IMR-90 (cell line): ENCODE measurements around the gene ZNRF3. TPM values are rescaled to one million over a fixed set of nuclear protein-coding genes. Genes with fewer than 3 reads are reported as not detected.

ENCODE experiments used
- ATAC-seq: fragments of 200-7000 bp; cut with Tn5 transposase; 2 replicates; pipeline ENCODE4 v1.9.1; 2020; ENCODE audit warnings: low read depth, mild to moderate bottlenecking, moderate library complexity
- BruUV-seq: library from RNA; stranded (reverse); fragments of 400-500 nt; replicated peaks from 2 replicates; lab custom pipeline; 2021; lab: Mats Ljungman, UMichigan
- CTCF ChIA-PET: fragments of 300-600 bp; formaldehyde crosslinking; extraction: SDS; loops from one replicate; lab custom pipeline; 2021; ENCODE audit warnings: antibody characterized with exemption; lab: Yijun Ruan, JAX
- POLR2A ChIA-PET: fragments of 300-600 bp; sonication (Branson Sonifier 250); formaldehyde crosslinking; loops from one replicate; lab custom pipeline; 2022; ENCODE audit warnings: antibody characterized with exemption; ENCODE audit not compliant: unreplicated experiment; lab: Charles Lee
- DNase-seq: peaks from one replicate; pipeline ENCODE4 v3.0.0; 2013
- H2AFZ ChIP-seq: replicated peaks from 2 replicates; pipeline ENCODE3; 2013; ENCODE audit warnings: low read length, mild to moderate bottlenecking; ENCODE audit not compliant: poor library complexity
- H2AK5ac ChIP-seq: 2 replicates; pipeline ENCODE4 v1.6.1; 2013; ENCODE audit warnings: low read depth, low read length, inconsistent platforms
- H2AK9ac ChIP-seq: replicated peaks from 2 replicates; pipeline ENCODE3; 2013; ENCODE audit warnings: mild to moderate bottlenecking, low read depth, low read length, moderate library complexity; ENCODE audit not compliant: poor library complexity
- H2BK120ac ChIP-seq: 2 replicates; pipeline ENCODE4 v1.6.1; 2013; ENCODE audit warnings: low read depth, low read length, inconsistent platforms
- H2BK15ac ChIP-seq: 3 replicates; pipeline ENCODE4 v1.6.1; 2013; ENCODE audit warnings: low read depth, low read length, inconsistent platforms
- H2BK20ac ChIP-seq: 2 replicates; pipeline ENCODE4 v1.6.1; 2013; ENCODE audit warnings: low read depth, mild to moderate bottlenecking, inconsistent platforms, low read length, moderate library complexity
- H2BK5ac ChIP-seq: 2 replicates; pipeline ENCODE4 v1.6.1; 2013; ENCODE audit warnings: mild to moderate bottlenecking, low read depth, low read length, inconsistent platforms; ENCODE audit not compliant: poor library complexity, severe bottlenecking
- H3K14ac ChIP-seq: replicated peaks from 2 replicates; pipeline ENCODE4 v1.6.1; 2013; ENCODE audit warnings: low read depth, low read length, inconsistent platforms
- H3K18ac ChIP-seq: 2 replicates; pipeline ENCODE4 v1.6.1; 2013; ENCODE audit warnings: low read depth, low read length, control low read depth
- H3K23ac ChIP-seq: 2 replicates; pipeline ENCODE4 v1.6.1; 2013; ENCODE audit warnings: low read depth, low read length, inconsistent platforms
- H3K27ac ChIP-seq: 2 replicates; pipeline ENCODE4 v1.5.1; 2013; ENCODE audit warnings: mild to moderate bottlenecking, control low read depth, low read length; ENCODE audit not compliant: insufficient read depth
- H3K27me3 ChIP-seq: 2 replicates; pipeline ENCODE4 v1.6.1; 2013; ENCODE audit warnings: low read length; ENCODE audit not compliant: control insufficient read depth, insufficient read depth
- H3K36me3 ChIP-seq: 2 replicates; pipeline ENCODE4 v1.6.1; 2013; ENCODE audit warnings: low read length, mixed read lengths; ENCODE audit not compliant: control insufficient read depth, insufficient read depth
- H3K4ac ChIP-seq: 2 replicates; pipeline ENCODE4 v1.6.1; 2013; ENCODE audit warnings: low read depth, low read length, inconsistent platforms
- H3K4me1 ChIP-seq: 2 replicates; pipeline ENCODE4 v1.6.1; 2013; ENCODE audit warnings: low read length, mixed read lengths; ENCODE audit not compliant: control insufficient read depth, insufficient read depth
- H3K4me2 ChIP-seq: 2 replicates; pipeline ENCODE4 v1.6.1; 2013; ENCODE audit warnings: low read depth, mild to moderate bottlenecking, control low read depth, low read length, moderate library complexity
- H3K4me3 ChIP-seq: 2 replicates; pipeline ENCODE4 v1.5.1; 2013; ENCODE audit warnings: low read depth, mild to moderate bottlenecking, control low read depth, low read length, moderate library complexity; ENCODE audit not compliant: insufficient read depth
- H3K56ac ChIP-seq: 2 replicates; pipeline ENCODE4 v1.6.1; 2013; ENCODE audit warnings: low read length, inconsistent platforms; ENCODE audit not compliant: insufficient read depth; ENCODE audit errors: extremely low read depth
- H3K79me1 ChIP-seq, 2 experiments: 2 replicates each; pipeline ENCODE4 v1.6.1; 2013; ENCODE audit warnings: low read length in 2 of 2, inconsistent platforms in 1 of 2, low read depth in 1 of 2
- H3K9ac ChIP-seq: 2 replicates; pipeline ENCODE4 v1.6.1; 2013; ENCODE audit warnings: low read depth, low read length, control low read depth
- H3K9me1 ChIP-seq: 2 replicates; pipeline ENCODE4 v1.6.1; 2013; ENCODE audit warnings: low read length, inconsistent platforms; ENCODE audit not compliant: insufficient read depth
- H3K9me3 ChIP-seq: 2 replicates; pipeline ENCODE4 v1.6.1; 2013; ENCODE audit warnings: low read length; ENCODE audit not compliant: control insufficient read depth, insufficient read depth
- H4K20me1 ChIP-seq: 2 replicates; pipeline ENCODE4 v1.6.1; 2013; ENCODE audit warnings: low read length, inconsistent platforms; ENCODE audit not compliant: insufficient read depth
- H4K5ac ChIP-seq: 2 replicates; pipeline ENCODE4 v1.6.1; 2013; ENCODE audit warnings: mild to moderate bottlenecking, low read depth, low read length, control low read depth
- H4K8ac ChIP-seq, 2 experiments: 2 replicates each; pipeline ENCODE4 v1.6.1; 2013; ENCODE audit warnings: low read depth in 2 of 2, low read length in 2 of 2, control low read depth in 1 of 2, inconsistent platforms in 1 of 2
- H4K91ac ChIP-seq: 2 replicates; pipeline ENCODE4 v1.6.1; 2013; ENCODE audit warnings: low read depth, low read length, inconsistent platforms; ENCODE audit not compliant: insufficient read depth
- CHD1 ChIP-seq: IDR thresholded peaks from 2 replicates; pipeline ENCODE4 v1.6.1; 2012; ENCODE audit warnings: low read depth, low read length, improper control_type of control experiment
- FOS ChIP-seq: fragments of 150-350 bp; IDR thresholded peaks from 2 replicates; pipeline ENCODE4 v1.6.1; 2016; ENCODE audit warnings: low read depth, low read length
- MAZ ChIP-seq: IDR thresholded peaks from 2 replicates; pipeline ENCODE4 v1.6.1; 2012; ENCODE audit warnings: low read depth, mild to moderate bottlenecking, low read length, improper control_type of control experiment, moderate library complexity, borderline replicate concordance
- MXI1 ChIP-seq: IDR thresholded peaks from 2 replicates; pipeline ENCODE4 v1.6.1; 2012; ENCODE audit warnings: low read depth, mild to moderate bottlenecking, low read length, moderate library complexity, borderline replicate concordance
- NFE2L2 ChIP-seq: fragments of 150-350 bp; IDR thresholded peaks from 2 replicates; pipeline ENCODE4 v1.6.1; 2016; ENCODE audit warnings: low read depth, mild to moderate bottlenecking, low read length
- POLR2A ChIP-seq: IDR thresholded peaks from 2 replicates; pipeline ENCODE4 v1.6.1; 2012; ENCODE audit warnings: mild to moderate bottlenecking, low read depth, low read length
- RAD21 ChIP-seq: IDR thresholded peaks from 2 replicates; pipeline ENCODE4 v1.6.1; 2012; ENCODE audit warnings: low read length, improper control_type of control experiment
- RCOR1 ChIP-seq: IDR thresholded peaks from 2 replicates; pipeline ENCODE4 v1.6.1; 2012; ENCODE audit warnings: mild to moderate bottlenecking, low read length, improper control_type of control experiment; ENCODE audit not compliant: insufficient replicate concordance
- RFX5 ChIP-seq: IDR thresholded peaks from 2 replicates; pipeline ENCODE4 v1.8.0; 2012; ENCODE audit warnings: low read depth, mild to moderate bottlenecking, low read length, moderate library complexity
- WGBS, 2 experiments: methylation state at CpG; one replicate each; pipeline versions ENCODE4 v1.1.5 to v1.1.7; 2013; ENCODE audit warnings: missing lambda C conversion rate in 2 of 2; ENCODE audit not compliant: insufficient read length in 1 of 2; ENCODE audit errors: extremely low coverage in 2 of 2; 5-methylcytosine and 5-hydroxymethylcytosine counted together
- dilution Hi-C: fragments of 300-500 bp; cut with HindIII; formaldehyde crosslinking; loops from one replicate; pipeline ENCODE4 v1.14.3; 2018; ENCODE audit warnings: low sequenced_read_pairs; ENCODE audit not compliant: unreplicated experiment
- in situ Hi-C: fragments of 300-500 bp; cut with MboI; formaldehyde crosslinking; loops from 3 replicates; pipeline ENCODE4 v1.14.3; 2019; ENCODE audit warnings: low sequenced_read_pairs, inconsistent platforms, mixed read lengths
- intact Hi-C: fragments of 100-400 bp; cut with micrococcal nuclease; formaldehyde crosslinking; loops from 2 replicates; pipeline ENCODE4 v1.10.0; 2022
- polyA plus RNA-seq, 3 experiments: library from polyadenylated mRNA; depleted of rRNA; stranded (reverse); fragments of >200 nt; gene quantifications; 2 replicates each; pipeline ENCODE4 v1.2.3, GENCODE V29; 2012; ENCODE audit warnings: low replicate concordance in 1 of 3
- total RNA-seq: library from RNA; depleted of rRNA; stranded (reverse); fragments of >200 nt; gene quantifications from 2 replicates; pipeline ENCODE4 v1.2.3, GENCODE V29; 2012
- TF ChIP-seq, protein P1 (sequence below): conservative IDR thresholded peaks from 2 replicates; pipeline ENCODE4 v1.5.1; 2012; ENCODE audit warnings: mild to moderate bottlenecking, low read depth, low read length, improper control_type of control experiment
- TF ChIP-seq, protein P2 (sequence below): fragments of 150-350 bp; IDR thresholded peaks from 2 replicates; pipeline ENCODE4 v1.6.1; 2017; ENCODE audit warnings: mild to moderate bottlenecking, antibody characterized with exemption, low read length, low read depth
- TF ChIP-seq, protein P3 (sequence below): fragments of 150-350 bp; IDR thresholded peaks from 2 replicates; pipeline ENCODE4 v1.6.1; 2016; ENCODE audit warnings: low read depth, mild to moderate bottlenecking, low read length, moderate library complexity, borderline replicate concordance

Gene ZNRF3
- total and polyA plus RNA-seq, 2 of the 4 experiments (the other 2 are of a cell fraction): 1.4 to 2.4 TPM

DNA sequence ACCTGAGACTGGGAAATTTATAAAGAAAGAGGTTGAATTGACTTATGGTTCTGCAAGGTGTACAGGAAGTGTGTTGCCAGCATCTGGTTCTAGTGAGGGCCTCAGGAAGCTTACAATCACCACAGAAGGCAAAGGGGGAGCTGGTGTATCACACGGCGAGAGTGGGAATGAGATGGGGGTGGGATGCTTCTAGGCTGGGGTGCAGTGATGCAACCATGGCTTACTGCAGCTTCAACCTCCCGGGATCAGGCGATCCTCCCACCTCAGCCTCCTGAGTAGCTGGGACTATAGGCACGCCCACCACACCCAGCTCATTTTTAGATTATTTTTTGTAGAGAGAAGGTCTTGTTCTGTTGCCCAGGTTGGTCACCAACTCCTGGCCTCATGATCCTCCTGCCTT is 117.3 kb downstream of the ZNRF3 start:
- H3K4me2 ChIP-seq: no peak overlapping the region

More for the DNA sequence above, 117.3 kb downstream of the ZNRF3 start:
- BruUV-seq: no TSS peak
- H2AK5ac ChIP-seq: no peak overlapping the region
- no peak overlapping the region for H3K4me3 ChIP-seq
- no peaks in the 10 kb centered on the region for H3K36me3 ChIP-seq
- H2BK15ac ChIP-seq: no peak overlapping the region
- no peak overlapping the region for H2BK20ac ChIP-seq
- H3K79me1 ChIP-seq: no peaks in the 10 kb centered on the region; a peak in 1 of 4 replicates
- ATAC-seq: no peak
- no peak overlapping the region for H4K91ac ChIP-seq
- no peak overlapping the region for H3K4ac ChIP-seq
- H2BK120ac ChIP-seq: no peak overlapping the region
- H3K9ac ChIP-seq: no peak overlapping the region
- no peak overlapping the region for H3K18ac ChIP-seq
- H2AK9ac ChIP-seq: no peak overlapping the region
- dilution Hi-C loops (no loop called here), intact Hi-C loops (no loop called here), in situ Hi-C loops (no loop called here)
- peaks cover 2% of the 10 kb centered on the region; the same call in 1 of the 2 replicates for H3K4me1 ChIP-seq
- no peaks in the 10 kb centered on the region for H3K9me3 ChIP-seq
- no CpG with 5 or more reads among the region's 5 CpGs for WGBS, 2 experiments
- TF ChIP-seq MXI1: no peak
- TF ChIP-seq, protein P1, sequence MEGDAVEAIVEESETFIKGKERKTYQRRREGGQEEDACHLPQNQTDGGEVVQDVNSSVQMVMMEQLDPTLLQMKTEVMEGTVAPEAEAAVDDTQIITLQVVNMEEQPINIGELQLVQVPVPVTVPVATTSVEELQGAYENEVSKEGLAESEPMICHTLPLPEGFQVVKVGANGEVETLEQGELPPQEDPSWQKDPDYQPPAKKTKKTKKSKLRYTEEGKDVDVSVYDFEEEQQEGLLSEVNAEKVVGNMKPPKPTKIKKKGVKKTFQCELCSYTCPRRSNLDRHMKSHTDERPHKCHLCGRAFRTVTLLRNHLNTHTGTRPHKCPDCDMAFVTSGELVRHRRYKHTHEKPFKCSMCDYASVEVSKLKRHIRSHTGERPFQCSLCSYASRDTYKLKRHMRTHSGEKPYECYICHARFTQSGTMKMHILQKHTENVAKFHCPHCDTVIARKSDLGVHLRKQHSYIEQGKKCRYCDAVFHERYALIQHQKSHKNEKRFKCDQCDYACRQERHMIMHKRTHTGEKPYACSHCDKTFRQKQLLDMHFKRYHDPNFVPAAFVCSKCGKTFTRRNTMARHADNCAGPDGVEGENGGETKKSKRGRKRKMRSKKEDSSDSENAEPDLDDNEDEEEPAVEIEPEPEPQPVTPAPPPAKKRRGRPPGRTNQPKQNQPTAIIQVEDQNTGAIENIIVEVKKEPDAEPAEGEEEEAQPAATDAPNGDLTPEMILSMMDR: no peak
- TF ChIP-seq RFX5: no peak
- no peak for TF ChIP-seq RAD21
- no peak for TF ChIP-seq POLR2A
- TF ChIP-seq MAZ: no peak
- TF ChIP-seq, protein P2, sequence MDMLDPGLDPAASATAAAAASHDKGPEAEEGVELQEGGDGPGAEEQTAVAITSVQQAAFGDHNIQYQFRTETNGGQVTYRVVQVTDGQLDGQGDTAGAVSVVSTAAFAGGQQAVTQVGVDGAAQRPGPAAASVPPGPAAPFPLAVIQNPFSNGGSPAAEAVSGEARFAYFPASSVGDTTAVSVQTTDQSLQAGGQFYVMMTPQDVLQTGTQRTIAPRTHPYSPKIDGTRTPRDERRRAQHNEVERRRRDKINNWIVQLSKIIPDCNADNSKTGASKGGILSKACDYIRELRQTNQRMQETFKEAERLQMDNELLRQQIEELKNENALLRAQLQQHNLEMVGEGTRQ: no peak
- TF ChIP-seq CHD1: no peak
- TF ChIP-seq, protein P3, sequence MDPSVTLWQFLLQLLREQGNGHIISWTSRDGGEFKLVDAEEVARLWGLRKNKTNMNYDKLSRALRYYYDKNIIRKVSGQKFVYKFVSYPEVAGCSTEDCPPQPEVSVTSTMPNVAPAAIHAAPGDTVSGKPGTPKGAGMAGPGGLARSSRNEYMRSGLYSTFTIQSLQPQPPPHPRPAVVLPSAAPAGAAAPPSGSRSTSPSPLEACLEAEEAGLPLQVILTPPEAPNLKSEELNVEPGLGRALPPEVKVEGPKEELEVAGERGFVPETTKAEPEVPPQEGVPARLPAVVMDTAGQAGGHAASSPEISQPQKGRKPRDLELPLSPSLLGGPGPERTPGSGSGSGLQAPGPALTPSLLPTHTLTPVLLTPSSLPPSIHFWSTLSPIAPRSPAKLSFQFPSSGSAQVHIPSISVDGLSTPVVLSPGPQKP: no peak
- no peak for TF ChIP-seq NFE2L2
- TF ChIP-seq FOS: no peak
- no peak for TF ChIP-seq RCOR1
- H3K14ac ChIP-seq: no peak overlapping the region
- H4K5ac ChIP-seq: no peak overlapping the region
- no peak overlapping the region for H4K8ac ChIP-seq
- H2BK5ac ChIP-seq: no peak overlapping the region
- ChIA-PET POLR2A (no interaction called here), CTCF (interaction anchor here (0.7 kb wide), 1 partner anchor 41 kb away, joined by 3 read pairs; no protein-coding TSS in a partner anchor)
- H3K56ac ChIP-seq: no peak overlapping the region
- no peaks in the 10 kb centered on the region for H3K27me3 ChIP-seq
- no peak overlapping the region for H3K23ac ChIP-seq
- H3K9me1 ChIP-seq: no peaks in the 10 kb centered on the region; the same call in 1 of the 2 replicates
- no peak for DNase-seq
- H3K27ac ChIP-seq: no peak overlapping the region
- H4K20me1 ChIP-seq: no peaks in the 10 kb centered on the region
- H2AFZ ChIP-seq: no peak overlapping the region
